Smooth muscle cell (in vitro differentiated cells): ENCODE measurements around the gene NHLRC4. TPM values are rescaled to one million over a fixed set of nuclear protein-coding genes. Genes with fewer than 3 reads are reported as not detected.

Experiments
- DNase-seq: peaks from one replicate; lab custom pipeline; 2025; ENCODE audit not compliant: unreplicated experiment; lab: John Stamatoyannopoulos, UW
- H2AFZ ChIP-seq: fragments of 200-600 bp; sonication (generic); 2 replicates; pipeline ENCODE4 v1.6.0; 2016; ENCODE audit warnings: antibody characterized with exemption, low read depth, mild to moderate bottlenecking
- H3F3A ChIP-seq: fragments of 200-600 bp; sonication (generic); 2 replicates; pipeline ENCODE4 v1.6.0; 2017; ENCODE audit warnings: antibody characterized with exemption, low read depth
- H3K27ac ChIP-seq: fragments of 200-600 bp; sonication (generic); 2 replicates; pipeline ENCODE4 v1.5.1; 2016; ENCODE audit warnings: low read depth, mild to moderate bottlenecking
- H3K27me3 ChIP-seq: fragments of 200-600 bp; sonication (generic); 2 replicates; pipeline ENCODE4 v1.6.1; 2016; ENCODE audit warnings: low read depth, mild to moderate bottlenecking
- H3K36me3 ChIP-seq: fragments of 200-600 bp; sonication (generic); 2 replicates; pipeline ENCODE4 v1.5.1; 2016; ENCODE audit warnings: low read depth
- H3K4me1 ChIP-seq: fragments of 200-600 bp; sonication (generic); 2 replicates; pipeline ENCODE4 v1.5.1; 2016; ENCODE audit warnings: low read depth
- H3K4me2 ChIP-seq: fragments of 200-600 bp; sonication (generic); 2 replicates; pipeline ENCODE4 v1.6.0; 2016; ENCODE audit warnings: mild to moderate bottlenecking
- H3K4me3 ChIP-seq: fragments of 200-600 bp; sonication (generic); 2 replicates; pipeline ENCODE4 v1.5.1; 2016; ENCODE audit warnings: mild to moderate bottlenecking
- H3K79me2 ChIP-seq: fragments of 200-600 bp; sonication (generic); 2 replicates; pipeline ENCODE4 v1.6.0; 2016; ENCODE audit warnings: low read depth, mild to moderate bottlenecking
- H3K9ac ChIP-seq: fragments of 200-600 bp; sonication (generic); 2 replicates; pipeline ENCODE4 v1.6.0; 2016; ENCODE audit warnings: low read depth
- H3K9me3 ChIP-seq: fragments of 200-600 bp; sonication (generic); replicated peaks from 2 replicates; pipeline ENCODE4 v1.5.1; 2016; ENCODE audit warnings: low read depth
- H4K20me1 ChIP-seq: fragments of 200-600 bp; sonication (generic); 2 replicates; pipeline ENCODE4 v1.6.0; 2016; ENCODE audit warnings: low read depth
- CTCF ChIP-seq: fragments of 200-600 bp; sonication (generic); IDR thresholded peaks from 2 replicates; pipeline ENCODE4 v1.5.1; 2017; ENCODE audit warnings: borderline replicate concordance, mild to moderate bottlenecking, antibody characterized with exemption; ENCODE audit not compliant: insufficient read depth, poor library complexity, severe bottlenecking
- WGBS: methylation state at CpG from one replicate; pipeline ENCODE4 v1.1.7; 2016; ENCODE audit warnings: low lambda C conversion rate; 5-methylcytosine and 5-hydroxymethylcytosine counted together
- polyA plus RNA-seq: library from polyadenylated mRNA; unstranded; fragments of >200 nt; fragmentation: Nextera tagmentation; extraction: Ambion mirVana; gene quantifications from 2 replicates; pipeline ENCODE4 v1.2.1, GENCODE V29; 2016
- total RNA-seq: library from RNA; depleted of rRNA; stranded (reverse); fragments of >200 nt; gene quantifications from 2 replicates; pipeline ENCODE4 v1.2.3, GENCODE V29; 2014

NHLRC4 gene
- total and polyA plus RNA-seq, 2 experiments from 2014 or later: 0.18 to 0.85 TPM

GRCh38 chr16:590188-590814, 23.5 kb downstream of the NHLRC4 start:
- Histone ChIP-seq H3F3A (no peaks in the 10 kb centered on the region), H3K36me3 (no peaks in the 10 kb centered on the region), H2AFZ (no peak overlapping the region), H3K4me1 (peaks cover 6% of the 10 kb centered on the region), H3K4me3 (peak overlapping the region; percentile 94), H3K79me2 (peaks cover 51% of the 10 kb centered on the region), H3K9me3 (no peaks in the 10 kb centered on the region), H3K27me3 (no peaks in the 10 kb centered on the region), H3K27ac (no peak overlapping the region), H4K20me1 (peaks cover 50% of the 10 kb centered on the region), H3K4me2 (peak overlapping the region; percentile 93), H3K9ac (peak overlapping the region; percentile 85)
- no peak for TF ChIP-seq CTCF
- DNase-seq: peak; percentile 52
- WGBS: 3% methylated on average over 59 of the region's 71 CpGs

- H3F3A ChIP-seq: no peaks in the 10 kb centered on the region
- H3K9ac ChIP-seq: peak overlapping the region; percentile 85
- no peaks in the 10 kb centered on the region for H3K36me3 ChIP-seq
- no peaks in the 10 kb centered on the region for H3K9me3 ChIP-seq
- 75% methylated on average over 10 of the region's 10 CpGs for WGBS
- H3K4me1 ChIP-seq: peaks cover 6% of the 10 kb centered on the region
- peaks cover 55% of the 10 kb centered on the region for H4K20me1 ChIP-seq
- peak overlapping the region; percentile 93 for H3K4me2 ChIP-seq
- H3K4me3 ChIP-seq: peak overlapping the region; percentile 94
- H3K79me2 ChIP-seq: peaks cover 56% of the 10 kb centered on the region
- H3K27me3 ChIP-seq: no peaks in the 10 kb centered on the region
- no peak overlapping the region for H3K27ac ChIP-seq
- no peak for DNase-seq
- H2AFZ ChIP-seq: no peak overlapping the region
- no peak for TF ChIP-seq CTCF
These were observed 24.0 kb downstream of the NHLRC4 start for GRCh38 chr16:590815-591200.

DNA sequence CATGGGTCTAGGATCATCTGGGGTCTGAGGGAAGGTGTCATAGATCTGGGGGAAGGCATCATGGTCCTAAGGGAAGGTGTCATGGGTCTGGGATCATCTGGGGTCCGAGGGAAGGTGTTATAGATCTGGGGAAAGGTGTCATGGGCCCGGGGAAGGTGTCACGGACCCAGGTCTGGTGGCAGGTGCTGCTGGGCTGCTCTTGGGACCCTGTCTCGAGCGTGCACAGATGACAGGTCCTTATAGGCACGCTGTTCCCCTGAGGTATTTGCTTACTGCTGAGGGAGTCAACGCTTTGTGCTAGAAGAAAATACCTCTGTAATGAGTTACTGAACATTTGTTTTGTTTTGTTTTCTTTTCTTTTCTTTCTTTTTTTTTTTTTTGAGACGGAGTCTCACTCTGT, 24.4 kb downstream of the NHLRC4 start:
- Histone ChIP-seq H3K36me3 (no peaks in the 10 kb centered on the region), H3K27me3 (no peaks in the 10 kb centered on the region), H2AFZ (no peak overlapping the region), H3K9ac (no peak overlapping the region), H4K20me1 (peaks cover 59% of the 10 kb centered on the region), H3F3A (no peaks in the 10 kb centered on the region), H3K27ac (no peak overlapping the region), H3K4me1 (peaks cover 6% of the 10 kb centered on the region), H3K4me2 (peak overlapping the region; percentile 93), H3K4me3 (peak overlapping the region; percentile 94), H3K9me3 (no peaks in the 10 kb centered on the region), H3K79me2 (peaks cover 60% of the 10 kb centered on the region)
- 88% methylated on average over 8 of the region's 8 CpGs for WGBS
- no peak for DNase-seq
- no peak for TF ChIP-seq CTCF
